ENCODE measurements around the gene GSK3A.
A peak's percentile ranks its signal among the peaks of the same experiment; 100 is the strongest.
"Not testable (repeated sequence)": the region's sequence is repeated elsewhere in the genome, so short reads cannot be mapped to it uniquely, and the experiment has no call there.

The GSK3A gene

DNA sequence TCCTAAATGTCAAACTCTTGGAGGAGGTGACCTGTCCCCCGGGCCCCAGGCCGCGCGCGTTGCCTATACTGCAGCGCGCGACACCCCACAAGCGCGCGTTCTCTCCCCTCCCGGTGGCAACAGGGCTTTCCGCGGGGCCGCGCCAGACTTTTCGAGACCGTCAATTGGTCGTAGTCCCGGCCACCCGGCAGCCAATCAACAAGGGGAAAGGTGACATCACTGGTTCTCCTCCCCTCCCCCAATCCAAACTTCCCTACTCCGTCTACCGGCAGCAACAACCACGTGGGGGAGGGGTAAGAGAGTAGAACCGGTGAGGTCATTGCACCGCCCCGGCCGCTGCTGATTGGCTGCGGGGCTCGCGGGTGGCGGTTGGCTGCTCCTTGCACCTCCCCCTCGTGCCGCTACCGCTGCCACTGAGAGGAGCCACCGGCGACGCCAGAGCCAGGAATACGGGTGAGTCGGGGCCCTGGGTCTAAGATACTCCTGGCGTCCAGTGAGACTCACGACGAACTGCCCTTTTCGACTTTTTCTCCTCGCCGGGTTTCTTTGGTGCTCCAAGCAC, 25.8 kb upstream of the GSK3A start:
- DNase-seq (ENCODE audit: low read depth) = peak; percentile 97

DNA sequence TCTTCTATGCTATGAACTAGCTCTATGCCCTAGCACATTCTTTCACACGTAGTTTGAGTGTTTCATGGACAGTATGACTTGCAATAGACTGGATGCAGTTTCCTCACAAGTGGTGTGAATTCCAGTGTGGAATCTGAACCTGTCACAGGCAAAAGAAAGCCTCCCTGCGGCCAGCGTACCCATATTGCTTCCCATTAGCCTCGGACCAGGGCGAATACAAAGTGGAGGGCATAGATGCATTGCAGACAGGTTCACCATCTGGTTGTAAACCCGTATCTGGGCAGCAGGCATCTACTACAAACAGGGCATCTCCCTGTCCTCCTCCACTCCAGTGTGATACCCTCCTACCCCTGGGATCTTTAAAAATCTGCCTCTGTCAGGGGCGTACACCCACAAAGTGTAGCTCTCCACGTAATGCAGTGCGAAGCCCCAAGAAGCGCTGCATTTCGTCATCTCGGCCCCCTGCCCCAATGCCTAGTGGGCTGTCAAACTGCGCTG, 25.3 kb upstream of the GSK3A start:
- DNase-seq (ENCODE audit: low read depth) = no peak

DNA sequence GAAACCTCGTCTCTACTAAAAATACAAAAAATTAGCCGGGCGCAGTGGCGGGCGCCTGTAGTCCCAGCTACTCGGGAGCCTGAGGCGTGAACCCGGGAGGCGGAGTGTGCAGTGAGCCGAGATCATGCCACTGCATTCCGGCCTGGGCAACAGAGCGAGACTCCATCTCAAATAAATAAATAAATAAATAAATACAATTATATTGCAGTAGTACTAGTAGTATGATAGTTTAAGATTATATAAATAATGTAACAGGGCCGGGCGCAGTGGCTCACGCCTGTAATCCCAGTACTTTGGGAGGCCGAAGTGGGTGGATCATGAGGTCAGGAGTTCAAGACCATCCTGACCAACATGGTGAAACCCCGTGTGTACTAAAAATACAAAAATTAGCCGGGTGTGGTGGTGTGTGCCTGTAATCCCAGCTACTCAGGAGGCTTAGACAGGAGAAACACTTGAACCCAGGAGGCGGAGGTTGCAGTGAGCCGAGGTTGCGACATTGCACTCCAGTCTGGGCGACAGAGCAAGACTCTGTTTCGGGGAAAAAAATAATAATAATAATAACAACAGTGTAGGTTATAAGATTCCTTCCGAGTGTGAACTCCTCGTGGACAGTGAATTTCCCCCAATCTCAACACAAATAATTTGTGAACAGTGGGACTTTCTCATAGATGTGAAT, 24.7 kb upstream of the GSK3A start:
- DNase-seq (ENCODE audit: low read depth) = not testable (repeated sequence)

DNA sequence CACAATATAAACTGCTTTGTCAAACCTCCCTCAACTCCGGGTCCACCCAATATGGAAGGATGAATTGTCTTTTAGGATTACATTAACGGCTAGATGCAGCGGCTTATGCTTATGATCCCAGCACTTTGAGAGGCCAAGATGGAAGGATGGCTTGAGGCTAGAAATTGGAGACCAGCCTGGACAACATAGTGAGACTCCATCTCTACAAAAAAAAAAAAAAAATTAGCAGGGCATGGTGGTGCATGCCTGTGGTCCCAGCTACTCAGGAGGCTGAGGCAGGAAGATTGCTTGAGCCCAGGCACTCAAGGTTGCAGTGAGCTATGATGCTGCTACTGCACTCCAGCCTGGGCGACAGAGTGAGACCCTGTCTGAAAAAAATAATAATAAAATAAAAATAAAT, 23.7 kb upstream of the GSK3A start:
- DNase-seq (ENCODE audit: low read depth) = not testable (repeated sequence)

DNA sequence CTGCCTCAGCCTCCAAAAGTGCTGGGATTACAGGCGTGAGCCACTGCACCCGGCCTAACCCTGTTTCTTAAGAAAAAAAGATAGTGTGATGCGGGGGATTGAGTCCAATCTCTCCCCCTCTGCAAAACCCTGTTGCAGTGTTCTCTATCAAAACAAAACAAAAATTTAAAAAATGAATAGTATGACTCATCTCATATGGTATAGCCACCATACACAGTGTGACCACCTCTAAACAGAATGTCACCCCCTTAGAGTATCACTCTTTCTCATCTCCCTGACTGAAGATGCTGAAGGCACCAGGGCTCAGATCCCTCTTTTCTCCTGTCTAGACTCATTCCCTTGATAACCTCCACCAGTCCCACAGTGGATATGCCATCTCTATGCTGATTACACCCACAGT, 19.4 kb upstream of the GSK3A start:
- no peak for DNase-seq (ENCODE audit: low read depth)

DNA sequence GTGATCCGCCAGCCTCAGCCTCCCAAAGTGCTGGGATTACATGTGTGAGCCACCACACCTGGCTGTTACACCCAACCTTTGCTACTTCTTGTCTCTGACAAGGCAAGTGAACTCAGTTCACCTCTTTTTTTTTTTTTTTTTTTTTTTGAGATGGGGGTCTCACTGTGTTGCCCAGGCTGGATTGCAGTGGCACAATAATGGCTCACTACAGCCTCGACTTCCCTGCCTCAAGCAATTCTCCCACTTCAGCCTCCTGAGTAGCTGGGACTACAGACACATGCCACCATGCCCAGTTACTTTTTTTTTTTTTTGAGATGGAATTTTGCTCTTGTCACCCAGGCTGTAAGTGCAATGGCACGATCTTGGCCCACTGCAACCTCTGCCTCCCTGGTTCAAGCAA, 15.4 kb upstream of the GSK3A start:
- not testable (repeated sequence) for DNase-seq (ENCODE audit: low read depth)

DNA sequence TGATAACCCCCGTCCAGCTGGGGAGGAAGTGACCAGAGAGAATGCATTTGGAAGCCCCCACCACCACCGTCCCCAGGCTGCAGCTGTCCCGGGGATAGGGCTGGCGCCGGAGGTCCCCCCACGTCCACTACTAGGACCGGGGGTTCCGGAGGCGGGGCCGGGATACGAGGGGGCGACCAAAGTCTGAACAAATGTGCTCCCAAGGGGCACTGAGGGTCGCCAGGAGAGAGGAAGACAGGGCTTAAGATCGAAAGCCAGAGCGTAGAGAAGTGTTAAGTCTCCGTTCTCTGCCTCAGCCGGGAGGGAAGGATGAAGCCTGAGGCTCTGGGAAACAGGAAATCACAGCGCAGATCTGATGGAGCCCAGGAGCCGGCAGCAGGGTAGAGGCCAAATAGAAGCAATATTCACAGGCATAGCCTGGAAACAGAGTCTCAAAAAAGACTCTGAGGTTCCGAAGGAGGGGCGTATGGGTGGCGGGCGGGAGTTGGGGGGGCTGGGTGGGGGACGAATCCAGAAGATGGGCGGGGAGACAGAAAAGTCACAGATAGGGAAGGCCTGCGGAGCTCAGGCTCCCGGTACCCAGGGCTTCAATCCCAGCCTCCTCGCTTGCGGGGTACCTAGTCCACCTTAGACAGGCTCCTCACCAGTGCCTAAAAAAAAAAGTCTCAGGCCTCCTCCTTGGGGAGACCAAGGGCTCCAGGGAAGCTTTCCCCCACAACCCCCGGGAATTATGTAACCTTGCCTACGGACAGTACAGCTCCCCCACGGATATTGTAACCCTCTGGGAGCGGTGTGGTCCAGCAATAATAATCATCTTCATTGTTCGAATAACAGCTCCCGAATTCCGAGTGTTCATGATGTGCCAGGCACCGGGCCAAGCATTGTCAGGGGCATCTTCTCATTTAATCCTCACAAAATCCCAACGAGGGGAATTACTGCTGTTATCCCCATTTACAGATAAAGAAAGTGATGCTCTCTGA, 13.7 kb upstream of the GSK3A start:
- no peak for DNase-seq (ENCODE audit: low read depth)

DNA sequence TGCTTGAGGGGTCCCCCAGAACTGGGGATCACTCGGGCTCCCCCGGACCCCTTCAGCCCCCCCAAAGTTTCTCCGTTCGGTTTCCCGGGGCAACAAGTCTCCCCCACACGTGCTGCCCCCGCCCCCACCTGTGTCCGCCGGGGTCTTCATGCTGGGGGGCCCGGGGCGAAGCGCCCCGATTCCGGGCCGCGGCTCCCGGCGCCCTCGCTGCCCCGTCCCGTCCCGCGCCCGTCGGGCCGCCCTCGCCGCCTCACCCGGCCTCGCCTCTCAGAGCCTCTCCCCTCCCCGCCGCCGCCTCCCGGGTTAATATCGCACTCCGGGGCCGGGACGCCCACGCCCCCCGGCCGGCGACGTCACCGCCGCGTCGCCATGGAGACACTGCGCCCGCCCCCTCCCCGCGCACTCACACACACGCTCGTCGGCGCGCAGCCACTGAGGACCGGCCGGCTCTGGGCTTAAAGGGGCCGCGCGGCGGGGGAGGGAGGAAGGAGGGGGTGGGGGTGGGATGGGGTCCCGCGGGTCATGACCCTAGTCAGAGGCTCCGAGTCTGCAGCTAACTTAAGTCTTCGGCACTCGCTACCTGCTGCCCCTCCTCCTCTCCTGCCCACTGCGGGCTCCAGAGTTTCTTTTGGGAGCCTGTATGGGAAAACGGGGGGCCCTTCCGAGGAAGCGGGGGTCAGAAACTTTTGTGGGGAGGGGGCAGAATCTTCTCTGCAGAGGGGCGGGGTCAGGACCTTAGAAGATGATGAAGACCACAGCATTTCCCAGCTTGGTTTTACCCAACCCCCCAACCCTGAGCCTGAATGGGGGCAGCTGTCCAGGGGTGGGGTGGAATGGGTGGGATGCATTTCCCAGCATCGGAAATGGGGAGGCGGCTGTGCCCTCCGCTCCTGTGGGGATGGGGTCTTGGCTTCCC, 12.7 kb upstream of the GSK3A start, which contains the start of gene ERF:
Gene ERF, minus strand, starts transcription at position 279 of the 916 bp plus-strand sequence. Its CDS starts 129 bp downstream, at position 150.
- DNase-seq (ENCODE audit: low read depth) = peak; percentile 92

DNA sequence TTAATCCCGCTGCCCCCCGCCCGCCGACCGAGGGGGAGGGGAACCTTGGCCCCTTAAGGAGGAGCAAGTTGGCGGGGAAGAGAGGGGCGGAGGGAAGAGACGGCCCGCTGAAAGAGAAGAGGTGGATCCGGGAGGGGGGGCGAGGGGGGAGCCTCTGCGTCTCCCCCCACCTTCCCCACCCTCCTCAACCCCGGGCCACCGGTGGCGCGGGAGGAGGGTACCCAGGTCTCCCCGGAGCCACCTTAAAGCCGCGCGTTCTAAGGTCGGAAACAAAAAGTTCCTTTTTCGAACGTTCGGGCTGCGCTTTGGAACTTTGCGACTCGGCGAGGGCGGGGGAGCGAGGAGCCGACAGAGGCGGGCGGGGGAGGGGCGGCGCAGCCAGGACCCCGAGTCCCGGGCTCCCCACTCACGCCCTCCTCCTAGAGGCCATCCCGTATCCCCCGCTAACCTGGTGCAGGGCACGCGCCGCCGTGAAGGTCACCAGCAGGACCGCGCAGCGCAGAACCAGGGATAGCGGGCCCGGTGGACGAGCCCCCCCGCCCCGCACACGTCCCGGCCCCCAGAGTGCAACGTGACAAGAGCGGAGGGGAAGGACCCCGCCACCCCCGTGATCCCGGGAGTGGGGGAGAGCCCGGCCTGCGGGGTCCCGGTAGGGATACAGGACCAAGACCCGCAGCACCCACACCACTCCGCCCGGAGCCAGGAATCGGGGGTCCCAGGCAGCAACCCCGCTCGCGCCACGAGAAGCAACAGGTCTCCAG, 11.9 kb upstream of the GSK3A start:
- peak; percentile 68 for DNase-seq (ENCODE audit: low read depth)

DNA sequence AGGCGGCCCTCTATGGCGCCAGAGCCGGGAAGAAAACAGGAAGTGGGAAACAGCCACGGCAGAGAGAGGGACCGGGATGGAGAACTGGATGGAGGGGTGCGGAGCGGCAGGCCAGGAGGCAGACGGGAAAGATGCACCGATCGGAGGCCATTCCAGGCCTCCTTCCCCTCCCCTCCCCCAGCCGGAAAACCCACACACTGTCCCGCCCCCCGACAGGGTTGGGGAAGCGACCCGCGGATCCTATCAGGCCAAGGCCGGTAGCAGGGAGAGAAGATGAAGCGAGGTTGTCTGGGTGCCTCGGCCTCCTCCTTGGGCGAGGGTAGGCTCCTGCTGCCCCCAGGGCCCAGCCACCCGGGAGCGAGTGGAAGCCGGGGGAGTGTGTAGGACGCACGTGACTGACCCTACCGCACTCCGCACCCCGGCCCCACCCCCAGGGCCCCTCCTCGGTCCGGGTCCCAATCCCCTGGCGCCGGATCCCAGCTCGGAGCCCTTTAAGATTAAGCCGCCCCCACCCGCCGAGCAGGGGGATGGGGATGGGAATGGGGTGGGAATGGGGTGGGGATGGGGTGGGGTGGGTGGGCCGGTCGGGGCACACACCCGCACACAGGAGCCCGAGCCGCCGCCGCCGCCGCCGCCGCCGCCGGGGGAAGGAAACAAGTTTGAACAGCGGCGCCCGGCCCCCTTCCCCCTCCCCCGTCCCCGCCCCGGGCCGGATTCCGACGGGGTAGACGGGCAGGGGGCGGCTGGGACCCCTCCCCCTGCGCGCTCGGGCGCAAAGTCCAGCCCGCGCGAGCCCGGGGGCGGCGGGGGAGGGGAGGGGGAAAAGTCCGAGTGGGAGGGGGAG, 11.1 kb upstream of the GSK3A start:
- DNase-seq (ENCODE audit: low read depth) = peak; percentile 50

DNA sequence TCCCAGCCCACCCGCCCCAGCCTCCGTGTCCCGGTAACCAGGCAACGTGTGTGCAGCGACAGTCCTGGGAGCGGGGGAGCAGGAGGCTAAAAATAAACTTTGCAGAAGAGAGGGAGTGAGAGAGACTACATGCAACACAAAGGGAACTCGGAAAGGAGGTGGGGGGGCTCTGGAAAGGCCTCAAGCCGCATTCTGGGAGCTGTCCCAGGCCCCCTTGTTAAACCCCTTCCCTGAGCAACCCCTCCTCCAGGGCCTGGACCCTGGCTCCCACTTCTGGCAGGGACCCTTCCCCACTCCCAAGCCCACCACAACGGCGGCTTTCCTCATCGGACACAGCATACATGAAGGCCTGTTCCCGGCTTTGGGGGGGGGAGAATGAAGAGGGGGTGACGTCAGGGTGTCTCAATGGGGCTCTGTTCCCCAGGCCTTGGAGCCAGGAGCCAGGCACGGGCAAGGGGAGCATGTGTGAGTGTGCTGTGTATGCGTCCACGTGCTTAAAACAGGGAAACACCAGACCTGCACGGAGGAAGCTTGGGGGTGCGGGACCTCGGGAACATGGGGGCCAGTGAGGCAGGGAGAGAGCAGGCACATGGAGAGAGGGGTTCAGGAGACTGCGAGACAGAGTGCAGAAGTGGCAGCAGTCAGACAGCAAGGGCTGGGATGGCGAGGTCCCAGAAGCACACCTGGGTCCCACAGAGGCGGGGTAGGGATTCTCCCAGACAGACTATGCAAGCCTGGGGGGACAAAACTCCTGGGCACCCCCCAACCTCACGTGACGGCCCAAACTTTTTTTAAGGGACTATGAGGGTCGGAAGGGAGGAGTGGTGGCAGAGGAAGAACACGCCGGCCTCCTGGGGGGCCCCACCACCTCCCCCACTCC, 10.2 kb upstream of the GSK3A start:
- no peak for DNase-seq (ENCODE audit: low read depth)

DNA sequence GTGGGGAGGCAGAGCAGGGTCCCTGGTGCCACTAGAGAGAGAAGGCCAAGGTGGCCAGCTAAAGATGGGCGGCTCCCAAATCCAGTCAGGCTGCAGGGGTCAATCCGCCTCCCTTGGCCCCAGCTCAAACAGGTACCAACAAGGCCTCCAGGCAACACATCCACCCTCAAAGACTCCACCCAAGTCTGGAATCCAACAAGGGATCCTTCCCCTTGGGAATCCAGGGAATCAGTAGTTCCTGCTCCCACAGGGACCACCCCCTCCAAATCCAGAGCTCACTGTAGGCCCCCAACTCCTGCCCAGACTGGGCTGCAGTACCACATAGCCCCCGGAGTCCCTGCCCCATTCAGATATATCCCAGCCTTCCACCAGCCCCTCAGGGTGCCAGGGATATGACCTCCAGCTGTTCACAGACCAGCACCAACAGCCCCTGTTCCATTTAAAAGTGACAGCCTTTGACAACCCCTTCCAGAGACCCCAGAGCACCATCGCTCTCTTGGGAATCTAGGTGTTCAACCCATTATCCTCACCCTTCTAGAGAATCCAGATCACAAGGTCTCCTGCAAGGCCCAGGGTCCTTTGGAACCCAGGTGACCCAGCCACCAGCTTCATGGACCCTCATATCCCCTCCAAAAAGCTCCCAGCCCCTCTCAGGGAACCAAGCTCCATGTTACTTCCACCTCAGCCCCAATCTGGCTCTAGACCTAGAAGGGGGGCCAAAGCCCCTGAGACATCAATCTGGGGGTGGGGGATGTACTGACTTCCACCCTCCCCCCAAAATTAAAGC, 9.4 kb upstream of the GSK3A start:
- no peak for DNase-seq (ENCODE audit: low read depth)

DNA sequence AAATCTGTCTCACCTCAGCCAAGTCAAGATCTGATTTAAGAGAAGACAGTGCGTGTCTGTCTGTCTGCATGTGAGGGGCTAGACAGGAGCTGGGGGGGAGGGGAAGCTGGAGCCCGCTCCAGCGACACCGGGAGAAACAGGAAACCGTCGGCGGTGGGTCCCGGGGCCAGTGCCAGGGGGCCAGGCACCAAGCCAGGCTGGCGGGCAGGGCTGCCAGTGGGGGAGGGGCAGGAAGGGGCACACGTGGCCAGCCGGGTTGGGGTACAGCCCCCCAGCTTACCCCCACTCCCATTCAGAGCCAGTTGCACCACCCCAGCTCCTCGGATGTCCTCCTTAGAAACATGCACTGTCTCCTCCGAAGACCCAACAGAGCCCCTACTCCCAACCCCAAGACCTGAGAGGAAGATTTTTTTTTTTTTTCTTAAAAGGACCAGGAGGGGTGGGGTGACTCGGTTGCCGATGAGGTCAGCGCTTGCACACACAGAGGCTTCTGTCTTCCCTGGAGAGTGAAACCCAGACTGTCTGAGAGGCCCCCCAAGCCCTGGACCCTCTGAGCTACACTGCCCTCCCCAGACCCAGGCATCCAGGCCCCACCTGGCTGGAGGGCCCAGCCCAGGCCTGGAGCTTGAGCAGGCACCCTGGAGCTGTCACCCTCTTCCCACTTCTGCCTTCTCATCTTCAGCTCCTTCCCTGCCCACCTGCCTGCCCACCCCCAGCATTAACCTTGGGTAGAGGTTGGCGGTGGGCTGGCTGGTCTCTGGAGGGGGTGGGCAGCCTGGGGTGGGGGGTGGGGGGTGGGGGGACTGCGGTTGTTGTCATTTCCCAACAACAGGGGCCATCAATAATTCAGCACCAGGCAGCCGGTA, 8.5 kb upstream of the GSK3A start:
- DNase-seq (ENCODE audit: low read depth) = no peak

DNA sequence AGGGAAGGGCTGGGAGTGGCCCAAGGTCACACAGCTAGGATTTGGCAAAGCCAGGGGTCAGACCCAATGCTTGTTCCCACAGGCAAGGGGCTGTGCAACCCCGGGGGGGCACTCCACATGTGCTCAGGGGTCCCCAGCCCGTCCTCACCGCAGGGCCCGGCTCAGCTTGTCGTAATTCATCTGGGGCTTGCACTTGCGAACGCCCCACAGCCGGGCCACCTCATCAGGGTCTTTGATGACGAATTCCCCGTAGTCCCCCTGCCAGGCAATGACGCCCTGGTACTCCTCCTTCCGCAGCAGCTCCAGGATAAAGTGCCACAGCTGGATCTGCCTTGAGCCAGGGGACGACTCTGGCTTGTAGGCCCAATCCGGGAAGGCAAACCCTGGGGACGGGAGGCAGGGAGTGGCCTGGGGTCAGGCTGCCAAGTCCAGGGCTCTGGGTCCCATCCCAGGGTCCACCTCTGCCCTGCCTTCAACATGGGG, 7.8 kb upstream of the GSK3A start:
- no peak for DNase-seq (ENCODE audit: low read depth)

DNA sequence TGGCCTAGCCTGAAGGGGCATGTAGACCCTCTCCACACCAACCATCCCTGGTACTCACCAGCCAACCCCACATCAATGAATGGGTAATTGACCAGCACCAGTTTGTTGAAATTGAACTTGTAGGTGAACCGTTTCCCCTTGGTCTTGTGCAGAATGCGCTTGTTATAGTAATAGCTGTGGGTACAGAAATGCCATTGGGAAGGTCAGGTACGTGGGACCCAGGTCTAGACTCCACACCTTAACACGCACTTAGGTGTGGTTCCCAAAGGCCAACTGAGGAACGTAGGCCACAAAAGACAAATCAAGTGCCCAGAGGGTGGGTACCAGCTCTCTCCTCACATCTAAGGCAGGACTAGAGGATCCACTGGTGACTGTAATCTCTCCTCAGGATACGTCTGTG, 7.4 kb upstream of the GSK3A start:
- no peak for DNase-seq (ENCODE audit: low read depth)

DNA sequence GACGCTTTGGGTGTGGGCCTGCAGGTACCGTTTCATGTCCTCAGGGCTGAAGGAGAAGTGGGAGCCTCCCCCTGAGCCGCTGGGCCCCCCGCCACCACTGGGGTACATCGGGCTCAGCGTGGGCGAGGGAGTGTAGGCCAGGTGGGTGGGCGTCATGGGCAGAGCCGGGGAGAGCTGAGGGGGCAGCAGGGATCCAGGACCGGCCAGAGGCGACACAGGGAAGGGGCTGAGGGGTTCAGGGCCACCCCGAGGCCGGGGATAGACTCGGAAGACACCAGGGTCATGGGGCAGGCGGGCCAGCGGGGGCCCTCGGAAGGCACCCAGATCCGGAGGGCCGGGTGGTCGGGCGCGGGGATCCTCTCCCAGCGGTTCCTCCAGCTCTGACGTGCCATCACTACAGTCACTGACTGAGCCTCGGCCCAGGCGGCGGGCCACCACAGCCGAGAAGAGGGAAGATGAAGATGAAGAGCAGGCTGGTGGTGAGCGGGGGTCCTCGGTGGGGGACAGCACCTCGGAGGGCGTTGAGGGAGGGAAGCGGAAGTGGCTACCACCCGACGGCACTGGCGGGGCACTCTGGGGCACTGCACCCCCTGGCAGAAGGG, 6.8 kb upstream of the GSK3A start:
- no peak for DNase-seq (ENCODE audit: low read depth)
